Immature natural killer cell (primary cell): ENCODE results near the gene PRSS50. TPM values are rescaled to one million over a fixed set of nuclear protein-coding genes. Genes with fewer than 3 reads are reported as not detected.

Experiments
- DNase-seq, 3 donors: peaks; one replicate each; pipeline ENCODE4 v3.0.0; 2022; ENCODE audit warnings: mixed read lengths in 1 of 3
- H3K27ac Mint-ChIP-seq, 6 donors: one replicate each; pipeline ENCODE4 v1.8.0; 2020; ENCODE audit warnings: mixed read lengths in 6 of 6, mild to moderate bottlenecking in 5 of 6, inconsistent platforms in 4 of 6, moderate library complexity in 3 of 6
- H3K27me3 Mint-ChIP-seq, 3 donors: one replicate each; pipeline ENCODE4 v1.8.0; 2020 to 2021; ENCODE audit warnings: low read depth in 3 of 3, mild to moderate bottlenecking in 3 of 3, mixed read lengths in 3 of 3, moderate library complexity in 3 of 3, inconsistent platforms in 1 of 3
- H3K36me3 Mint-ChIP-seq, 3 donors: one replicate each; pipeline ENCODE4 v1.8.0; 2020; ENCODE audit warnings: mixed read lengths in 3 of 3, inconsistent platforms in 2 of 3, mild to moderate bottlenecking in 2 of 3
- H3K4me1 Mint-ChIP-seq, 2 donors: one replicate each; pipeline ENCODE4 v1.8.0; 2020; ENCODE audit warnings: inconsistent platforms in 2 of 2, mild to moderate bottlenecking in 2 of 2, mixed read lengths in 2 of 2, moderate library complexity in 1 of 2
- H3K4me3 Mint-ChIP-seq, 5 donors: one replicate each; pipeline ENCODE4 v1.8.0; 2020; ENCODE audit warnings: mild to moderate bottlenecking in 5 of 5, mixed read lengths in 5 of 5, inconsistent platforms in 3 of 5, moderate library complexity in 3 of 5
- H3K9me3 Mint-ChIP-seq, 6 donors: one replicate each; pipeline ENCODE4 v1.8.0; 2020; ENCODE audit warnings: mild to moderate bottlenecking in 6 of 6, mixed read lengths in 6 of 6, inconsistent platforms in 4 of 6, moderate library complexity in 3 of 6
- polyA plus RNA-seq, 3 donors: library from polyadenylated mRNA; unstranded; fragments of 300-500 nt; fragmentation: Illumina TruSeq; gene quantifications; one replicate each; pipeline ENCODE4 v1.2.3, GENCODE V29; 2021

PRSS50 gene
- polyA plus RNA-seq, 3 donors from 2014 or later: not detected

DNA sequence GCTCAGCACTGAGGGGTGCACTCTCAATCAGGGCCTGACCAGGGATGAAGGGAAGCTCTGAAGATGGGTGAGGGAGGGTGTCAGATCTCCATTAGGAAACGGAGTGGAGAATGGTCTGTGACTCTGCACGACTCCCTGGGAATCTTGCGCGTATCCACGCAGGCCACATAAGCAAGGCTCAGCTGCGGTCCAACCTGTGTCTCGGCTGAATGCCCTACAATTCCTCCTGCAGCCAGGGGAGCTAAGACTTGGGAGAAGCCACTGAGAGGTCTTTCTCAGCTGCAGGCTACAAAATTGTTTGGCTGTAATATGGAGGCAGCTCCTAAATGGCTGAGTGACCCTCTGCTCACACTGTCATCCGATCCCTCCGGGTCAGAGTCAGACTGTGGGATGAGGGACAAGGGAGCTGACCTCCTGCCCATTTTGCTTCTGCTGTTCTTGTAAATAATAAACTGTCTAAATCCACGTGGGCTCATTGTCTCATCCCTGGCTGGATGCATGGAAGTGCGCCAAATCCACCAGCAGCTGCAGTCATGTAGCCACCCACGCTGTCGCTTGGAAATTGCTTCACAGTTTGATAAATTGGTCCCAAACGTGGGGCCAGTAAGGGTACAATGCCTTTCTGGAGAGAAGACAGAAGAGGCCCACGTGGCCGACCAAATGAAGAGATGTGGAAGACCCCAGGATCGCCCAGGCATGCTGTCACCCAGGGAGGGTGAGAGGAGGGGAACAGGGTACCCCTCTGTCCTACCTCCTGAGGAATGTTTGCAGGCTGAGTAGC, 54.7 kb downstream of the PRSS50 start:
- DNase-seq: no peak
- Mint-ChIP-seq H3K36me3 (no peaks in the 10 kb centered on the region), H3K27me3 (peaks cover 0 to 10% (median 9%) of the 10 kb centered on the region in 3 donors), H3K4me1 (no peaks in the 10 kb centered on the region), H3K27ac (no peak overlapping the region), H3K9me3 (no peaks in the 10 kb centered on the region), H3K4me3 (no peak overlapping the region)

Other genes starting within 250 kb of the PRSS50 start
- gene RTP3, start 219.9 kb downstream of the PRSS50 start, polyA plus RNA-seq: not detected
- gene LRRC2, start 151.6 kb downstream of the PRSS50 start, polyA plus RNA-seq: not detected
- not detected for gene FAM240A, start 105.3 kb downstream of the PRSS50 start, polyA plus RNA-seq
- gene ALS2CL, start 24.2 kb downstream of the PRSS50 start, polyA plus RNA-seq: not detected
- not detected for gene TMIE, start 16.5 kb downstream of the PRSS50 start, polyA plus RNA-seq
- gene MYL3, start 145.6 kb upstream of the PRSS50 start, polyA plus RNA-seq: not detected
- gene PTH1R, start 159.9 kb upstream of the PRSS50 start, polyA plus RNA-seq: not detected